Activated CD4-positive, alpha-beta T cell treated with anti-CD3 and anti-CD28 coated beads, Interleukin-2, amount 50 U/mL, for 1 hour (primary cell): ENCODE data around the gene KIF1A.
"Not testable (repeated sequence)": the region's sequence is repeated elsewhere in the genome, so short reads cannot be mapped to it uniquely, and the experiment has no call there.

Experiments
- DNase-seq: peaks from one replicate; pipeline ENCODE4 v3.0.0-alpha.2; 2020

The KIF1A gene

GRCh38 chr2:240674461-240675184 lies 145.4 kb downstream of the KIF1A start:
- not testable (repeated sequence) for DNase-seq

DNA sequence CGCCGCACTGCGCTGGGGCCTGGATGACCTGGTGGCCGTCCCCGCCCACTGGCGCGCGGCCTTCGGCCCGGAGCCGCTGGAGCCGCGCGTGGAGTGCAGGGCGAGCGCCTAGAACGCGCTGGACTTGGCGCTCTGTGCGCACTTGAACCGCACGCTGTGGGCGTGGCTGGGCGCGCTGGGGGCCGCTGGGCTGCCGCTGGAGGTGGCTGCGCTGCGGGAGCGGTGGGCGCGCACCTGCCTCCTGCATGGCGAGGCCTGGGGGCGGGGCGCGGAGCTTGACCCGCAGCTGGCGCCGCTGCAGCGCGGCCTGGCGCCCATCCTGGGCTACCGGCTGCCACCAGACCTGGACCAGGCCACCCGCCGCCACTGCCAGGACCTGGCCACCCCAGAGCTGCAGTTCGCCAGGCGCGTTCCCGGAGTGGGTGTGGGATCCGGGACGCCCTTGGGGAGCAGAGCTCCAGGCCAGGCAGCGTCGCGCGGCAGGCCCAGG lies 147.3 kb downstream of the KIF1A start:
- no peak for DNase-seq

GRCh38 chr2:240672076-240672700 lies 147.8 kb downstream of the KIF1A start:
- no peak for DNase-seq

DNA sequence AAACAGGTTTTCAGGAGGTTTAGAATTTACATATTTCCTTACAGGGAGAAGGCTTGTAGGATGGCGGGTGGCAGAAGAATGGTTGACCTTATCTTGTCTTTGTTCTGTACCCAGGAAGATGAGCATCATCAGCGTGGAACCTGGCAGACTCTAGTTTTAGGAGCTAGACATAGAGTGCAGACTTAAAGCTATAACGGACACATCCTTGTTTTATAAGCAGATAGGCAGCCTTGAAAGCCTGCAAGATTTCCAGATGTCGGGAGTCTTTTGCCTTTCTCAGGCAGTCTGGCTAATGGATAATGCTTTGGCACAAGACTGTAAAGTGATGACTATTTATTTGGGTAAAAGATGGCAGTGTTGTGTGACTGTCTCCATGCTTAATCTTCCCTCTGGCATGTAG lies 149.1 kb downstream of the KIF1A start:
- DNase-seq: no peak

GRCh38 chr2:240670402-240670801 lies 149.6 kb downstream of the KIF1A start:
- no peak for DNase-seq

GRCh38 chr2:240664622-240665021 lies 155.4 kb downstream of the KIF1A start:
- DNase-seq: no peak
